ENCODE measurements around the gene MIA.
A peak's percentile ranks its signal among the peaks of the same experiment; 100 is the strongest.
"Not testable (repeated sequence)": the region's sequence is repeated elsewhere in the genome, so short reads cannot be mapped to it uniquely, and the experiment has no call there.

MIA gene

GRCh38 chr19:40774916-40775631, at the start of gene MIA:
Gene MIA (plus strand): TSS chr19:40775521. CDS start chr19:40775543, 22 bp downstream.
- DNase-seq, result no peak

DNA sequence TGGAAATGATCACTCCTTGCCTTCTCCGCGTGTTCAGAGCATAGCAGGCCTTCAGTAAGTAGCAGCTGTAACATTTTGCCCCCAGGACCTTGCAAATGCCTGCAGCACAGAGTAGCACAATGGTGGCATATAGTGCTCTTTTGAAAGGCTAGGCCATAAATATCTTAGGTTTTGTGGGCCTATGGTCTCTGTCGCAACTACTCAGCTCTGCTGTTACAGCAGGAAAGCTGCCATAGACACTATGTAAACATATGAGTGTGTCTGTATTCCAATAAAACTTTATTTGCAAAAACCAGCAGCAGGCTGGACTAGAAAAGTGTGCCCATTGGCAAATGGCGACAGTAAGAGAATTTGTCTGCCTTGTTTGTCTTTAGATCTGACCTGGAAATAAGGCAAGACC, 49.0 kb upstream of the MIA start:
- no peak for DNase-seq

DNA sequence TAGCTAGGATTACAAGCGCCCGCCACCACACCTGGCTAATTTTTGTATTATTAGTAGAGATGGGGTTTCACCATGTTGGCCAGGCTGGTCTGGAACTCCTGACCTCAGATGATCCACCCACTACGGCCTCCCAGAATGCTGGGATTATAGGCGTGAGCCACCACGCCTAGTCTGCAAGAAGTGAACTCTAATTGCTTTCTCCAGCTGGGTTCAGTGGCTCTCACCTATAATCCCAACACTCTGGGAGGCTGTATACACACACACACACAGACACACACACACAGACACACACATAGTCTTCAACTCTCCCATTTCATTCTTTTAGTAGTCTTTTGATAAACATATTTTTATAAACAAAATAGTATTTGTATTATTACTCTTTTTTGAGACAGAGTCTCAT, 45.3 kb upstream of the MIA start:
- not testable (repeated sequence) for DNase-seq

- DNase-seq, result not testable (repeated sequence)
Measured at GRCh38 chr19:40732304-40732703, 43.0 kb upstream of the MIA start.

DNA sequence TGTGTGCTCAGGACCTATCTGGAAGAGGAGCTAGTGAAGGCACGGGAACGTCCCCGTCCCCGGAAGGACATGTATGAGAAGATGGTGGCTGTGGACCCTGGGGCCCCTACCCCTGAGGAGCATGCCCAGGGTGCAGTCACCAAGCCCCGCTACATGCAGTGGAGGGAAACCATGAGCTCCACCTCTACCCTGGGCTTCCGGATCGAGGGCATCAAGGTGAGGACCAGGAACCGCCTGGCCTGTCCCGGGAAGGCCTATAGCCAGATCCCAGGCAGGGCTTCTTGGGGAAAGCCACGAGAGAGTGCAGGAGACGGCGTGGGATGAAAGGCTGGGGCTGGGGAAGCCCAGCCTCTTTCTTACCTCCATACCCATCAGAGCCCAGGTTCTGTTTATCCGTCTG, 42.2 kb upstream of the MIA start:
- DNase-seq, result no peak

GRCh38 chr19:40735013-40735771, 40.1 kb upstream of the MIA start:
- DNase-seq, result no peak

GRCh38 chr19:40736661-40737060, 38.7 kb upstream of the MIA start:
- no peak for DNase-seq

GRCh38 chr19:40737102-40737644, 38.1 kb upstream of the MIA start:
- DNase-seq, result no peak

GRCh38 chr19:40739030-40739839, 36.1 kb upstream of the MIA start:
- DNase-seq, result no peak

GRCh38 chr19:40739871-40740703, 35.2 kb upstream of the MIA start:
- DNase-seq, result no peak

- DNase-seq, result no peak
Measured at GRCh38 chr19:40740747-40741146, 34.6 kb upstream of the MIA start.

DNA sequence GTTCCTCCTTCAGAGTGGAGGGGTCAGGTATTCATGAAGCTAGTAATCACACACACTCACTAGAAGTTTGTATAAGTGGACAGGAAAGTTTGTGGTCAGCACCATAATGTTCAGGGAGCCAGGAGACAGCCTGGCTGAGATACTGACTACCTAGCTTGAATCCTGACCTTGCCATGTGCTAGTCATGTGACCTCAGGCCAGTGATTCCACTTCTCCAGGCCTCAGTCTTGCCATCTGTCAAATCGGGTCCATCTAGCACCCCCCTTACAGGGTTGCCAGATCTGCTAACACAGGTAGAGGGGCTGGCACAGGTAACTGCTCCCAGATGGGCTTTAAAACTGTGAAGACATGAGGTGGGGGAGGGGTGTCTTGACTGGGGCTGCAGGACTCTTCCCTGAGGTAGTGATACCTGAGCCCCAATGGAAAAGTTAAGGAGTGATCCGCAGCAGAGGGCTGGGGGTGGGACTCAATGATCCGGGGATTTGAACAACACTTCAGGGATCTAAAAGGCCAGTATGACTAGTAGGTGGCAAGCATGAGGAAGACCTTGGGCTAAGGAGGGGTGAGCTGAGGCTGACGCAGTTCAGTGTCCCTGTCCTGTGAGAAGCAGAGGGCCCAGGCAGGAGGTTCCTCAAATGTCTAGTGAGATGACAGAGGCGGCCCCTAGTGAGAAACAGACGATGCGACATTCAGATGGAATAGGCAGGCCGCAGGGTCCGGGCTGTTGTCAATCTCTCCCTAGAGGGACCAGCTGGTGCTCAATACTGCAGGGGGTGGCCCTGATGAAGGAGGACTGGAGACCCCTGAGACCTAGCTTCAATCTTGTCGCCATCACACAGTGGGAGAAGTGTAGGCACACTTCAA, 33.6 kb upstream of the MIA start:
- no peak for DNase-seq

DNA sequence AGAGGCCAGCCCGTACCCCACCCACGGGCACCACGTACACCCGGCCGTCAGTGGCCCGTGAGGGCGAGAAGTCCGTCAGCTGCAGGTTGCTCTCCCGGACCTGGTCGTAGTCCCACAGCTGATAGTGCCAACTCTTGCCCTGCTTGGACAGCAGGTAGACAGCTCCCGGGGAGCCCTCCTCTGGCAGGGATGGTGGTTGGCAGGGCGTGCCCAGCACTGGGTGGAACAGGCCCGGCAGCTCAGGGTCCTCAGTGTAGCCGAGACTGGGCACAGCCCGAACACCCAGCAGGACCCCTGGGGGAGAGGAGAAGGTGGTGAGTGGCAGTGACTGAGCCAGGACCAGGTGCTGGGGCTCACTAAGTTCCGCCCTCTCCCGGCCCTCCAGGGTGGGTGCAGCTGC, 32.8 kb upstream of the MIA start:
- no peak for DNase-seq

DNA sequence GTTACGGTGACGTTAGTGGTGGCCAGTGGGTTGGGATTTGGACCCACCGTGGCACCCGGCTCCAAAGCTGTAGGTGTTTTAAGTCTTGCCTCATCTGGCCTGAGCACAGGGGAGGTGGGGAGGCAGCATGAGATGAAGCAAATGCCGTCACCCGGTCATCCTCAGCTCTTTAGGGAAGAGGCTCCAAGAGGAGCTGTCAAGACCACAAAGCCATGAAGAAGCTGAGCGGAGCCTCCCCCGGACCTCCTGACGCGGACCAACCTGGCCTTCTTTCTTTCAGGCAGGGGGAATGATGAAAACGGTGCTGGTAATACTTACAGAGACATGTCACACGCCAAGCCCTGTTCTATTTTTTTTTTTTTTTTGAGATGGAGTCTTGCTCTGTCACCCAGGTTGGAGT, 32.4 kb upstream of the MIA start:
- no peak for DNase-seq

GRCh38 chr19:40743926-40744325, 31.4 kb upstream of the MIA start:
- no peak for DNase-seq

- no peak for DNase-seq
Measured at GRCh38 chr19:40744554-40745401, 30.5 kb upstream of the MIA start.

DNA sequence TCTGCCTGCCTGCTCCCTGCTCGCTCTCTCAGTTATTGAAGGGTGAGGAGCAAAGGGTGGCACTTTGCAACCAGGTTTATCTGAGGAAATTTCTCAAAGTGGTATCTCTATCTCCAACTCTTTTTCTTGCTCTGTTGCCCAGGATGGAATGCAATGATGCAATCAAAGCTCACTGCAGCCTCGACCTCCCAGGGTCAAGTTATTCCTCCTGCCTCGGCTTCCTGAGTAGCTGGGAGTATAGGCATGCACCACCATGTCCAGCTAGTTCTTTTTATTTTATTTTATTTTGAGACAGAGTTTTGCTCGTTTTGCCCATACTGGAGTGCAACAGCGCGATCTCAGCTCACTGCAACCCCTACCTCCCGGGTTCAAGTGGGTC, 29.9 kb upstream of the MIA start:
- no peak for DNase-seq

- no peak for DNase-seq
Measured at GRCh38 chr19:40747536-40747935, 27.8 kb upstream of the MIA start.

DNA sequence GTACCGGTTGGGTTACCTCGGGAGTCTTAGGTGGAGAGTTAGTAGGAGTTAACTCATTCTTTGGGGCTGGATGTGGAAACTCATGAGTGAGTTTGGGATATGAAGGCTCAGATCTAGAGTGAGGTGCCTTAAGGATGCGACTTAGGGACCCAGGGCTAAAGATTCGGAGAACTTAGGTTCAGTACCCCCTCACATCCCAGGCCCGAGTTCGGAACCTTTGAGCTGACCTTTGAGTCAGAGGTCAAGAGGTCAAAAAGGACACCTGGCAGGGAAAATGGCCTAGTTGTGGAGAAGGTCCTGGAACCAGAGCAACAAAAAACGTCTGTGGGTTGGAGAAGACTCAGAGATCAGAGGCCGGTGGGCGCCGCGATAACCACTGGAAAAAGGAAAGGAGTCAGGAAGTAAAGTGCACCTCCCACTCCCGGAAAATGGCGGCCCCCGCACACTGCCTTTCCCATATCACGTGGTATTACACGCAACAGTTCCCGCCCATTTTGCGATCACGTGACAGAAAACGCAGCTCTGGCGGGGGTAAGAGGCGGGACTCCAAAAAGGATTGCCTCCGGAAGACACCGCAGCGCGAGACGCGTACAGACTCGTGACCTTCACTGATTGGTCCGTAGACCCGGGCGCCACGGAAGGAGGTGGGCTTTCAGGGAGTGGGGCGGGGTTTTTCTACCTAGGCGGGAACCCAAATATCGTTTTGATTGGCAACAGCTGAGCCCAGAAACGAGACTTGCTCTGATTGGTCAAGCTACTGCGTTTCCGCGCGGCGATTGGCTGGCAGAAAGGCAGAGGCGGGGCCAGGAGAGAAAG, 25.1 kb upstream of the MIA start, which contains the start of gene ACTMAP:
Gene ACTMAP, minus strand, starts transcription at position 420 of the 816 bp plus-strand sequence. CDS start 674 bp downstream, outside the sequence.
- DNase-seq, result peak; percentile 99
